OCI-LY1 (cell line): Measurements from ENCODE around the gene RTKN.

Experiments
- H2AFZ ChIP-seq: fragments of 200-600 bp; sonication (generic), shearing (Covaris generic); 2 replicates; pipeline ENCODE4 v1.6.0; 2014; ENCODE audit warnings: antibody characterized with exemption, mild to moderate bottlenecking, low read length
- H3F3A ChIP-seq: fragments of 200-600 bp; sonication (generic), shearing (Covaris generic); 2 replicates; pipeline ENCODE4 v1.6.0; 2014; ENCODE audit warnings: mild to moderate bottlenecking, antibody characterized with exemption, low read length, moderate library complexity; ENCODE audit not compliant: insufficient read depth
- H3K27ac ChIP-seq: fragments of 200-600 bp; sonication (generic); 2 replicates; pipeline ENCODE4 v1.5.1; 2014; ENCODE audit warnings: low read length, mixed run types, mild to moderate bottlenecking, low read depth; ENCODE audit not compliant: poor library complexity, severe bottlenecking
- H3K27me3 ChIP-seq: fragments of 200-600 bp; sonication (generic); 2 replicates; pipeline ENCODE4 v1.6.0; 2014; ENCODE audit warnings: antibody characterized with exemption, mild to moderate bottlenecking, low read length, moderate library complexity; ENCODE audit not compliant: insufficient read depth
- H3K36me3 ChIP-seq: fragments of 200-600 bp; sonication (generic); 2 replicates; pipeline ENCODE4 v1.6.1; 2014; ENCODE audit warnings: mild to moderate bottlenecking, antibody characterized with exemption, low read length, moderate library complexity, mixed read lengths; ENCODE audit not compliant: insufficient read depth
- H3K4me1 ChIP-seq: fragments of 200-600 bp; sonication (generic); 2 replicates; pipeline ENCODE4 v1.5.1; 2014; ENCODE audit warnings: mild to moderate bottlenecking, low read length, moderate library complexity; ENCODE audit not compliant: insufficient read depth, severe bottlenecking
- H3K4me2 ChIP-seq: fragments of 200-600 bp; sonication (generic), shearing (Covaris generic); 2 replicates; pipeline ENCODE4 v1.6.1; 2014; ENCODE audit warnings: low read length
- H3K4me3 ChIP-seq: fragments of 200-600 bp; sonication (generic); 2 replicates; pipeline ENCODE4 v1.5.1; 2014; ENCODE audit warnings: low read length, low read depth, mild to moderate bottlenecking, mixed read lengths; ENCODE audit not compliant: poor library complexity, severe bottlenecking
- H3K79me2 ChIP-seq: fragments of 200-600 bp; shearing (Covaris generic); 2 replicates; pipeline ENCODE4 v1.6.1; 2016; ENCODE audit warnings: mixed run types, low read length, mixed read lengths; ENCODE audit not compliant: insufficient read depth
- H3K9ac ChIP-seq: fragments of 200-600 bp; sonication (generic), shearing (Covaris generic); 2 replicates; pipeline ENCODE4 v1.6.1; 2014; ENCODE audit warnings: mild to moderate bottlenecking, low read length, mixed read lengths
- H3K9me2 ChIP-seq: fragments of 200-600 bp; sonication (generic), shearing (Covaris generic); 2 replicates; pipeline ENCODE4 v1.6.1; 2014; ENCODE audit warnings: low read depth, mild to moderate bottlenecking, low read length, mixed read lengths
- H3K9me3 ChIP-seq: fragments of 200-600 bp; shearing (Covaris generic); 2 replicates; pipeline ENCODE4 v1.6.1; 2014; ENCODE audit warnings: low read length, mixed read lengths
- H4K20me1 ChIP-seq: fragments of 200-600 bp; sonication (generic), shearing (Covaris generic); 2 replicates; pipeline ENCODE4 v1.6.0; 2016; ENCODE audit warnings: mild to moderate bottlenecking, low read length; ENCODE audit not compliant: insufficient read depth
- CTCF ChIP-seq: fragments of 200-600 bp; sonication (generic), shearing (Covaris generic); IDR thresholded peaks from 2 replicates; pipeline ENCODE4 v1.5.1; 2017; ENCODE audit warnings: mild to moderate bottlenecking, antibody characterized with exemption, low read length, moderate library complexity, mixed read lengths
- EZH2 ChIP-seq: fragments of 200-600 bp; sonication (generic), shearing (Covaris generic); IDR thresholded peaks from 2 replicates; pipeline ENCODE4 v1.8.0; 2017; ENCODE audit warnings: borderline replicate concordance, mixed run types, mild to moderate bottlenecking, antibody characterized with exemption, low read length, moderate library complexity, mixed read lengths

Gene RTKN

GRCh38 chr2:74457129-74457548 is 15.4 kb upstream of the RTKN start:
- Histone ChIP-seq H3K27ac (peak overlapping the region; percentile 92), H3K4me3 (peak overlapping the region; percentile 80), H3K9me3 (no peaks in the 10 kb centered on the region), H3K9me2 (no peaks in the 10 kb centered on the region), H3K4me2 (peak overlapping the region; percentile 81), H3K27me3 (no peaks in the 10 kb centered on the region), H3K79me2 (no peaks in the 10 kb centered on the region), H3K4me1 (peaks cover 51% of the 10 kb centered on the region), H4K20me1 (no peaks in the 10 kb centered on the region), H3K9ac (peak overlapping the region; percentile 82), H3F3A (no peaks in the 10 kb centered on the region), H2AFZ (no peak overlapping the region), H3K36me3 (peaks cover 16% of the 10 kb centered on the region; the same call in 1 of the 2 replicates)
- no peak for TF ChIP-seq EZH2
- TF ChIP-seq CTCF, result no peak

- Histone ChIP-seq H3K4me3 (peak within 1 kb of the TSS; percentile 80), H4K20me1 (no peaks in the 10 kb centered on the region), H3K27me3 (no peaks in the 10 kb centered on the region), H3K9ac (peak within 1 kb of the TSS; percentile 67), H3K36me3 (no peaks in the 10 kb centered on the region), H3K9me2 (no peaks in the 10 kb centered on the region), H2AFZ (peak within 1 kb of the TSS; percentile 43), H3K79me2 (no peaks in the 10 kb centered on the region), H3K4me2 (peak within 1 kb of the TSS; percentile 81), H3K9me3 (no peaks in the 10 kb centered on the region), H3K4me1 (peaks cover 49% of the 10 kb centered on the region), H3K27ac (peak within 1 kb of the TSS; percentile 9), H3F3A (no peaks in the 10 kb centered on the region)
- TF ChIP-seq EZH2 (no peak), CTCF (peak; percentile 6; the same call in 1 of the 2 replicates)
Observed at GRCh38 chr2:74454654-74455511, 13.1 kb upstream of the RTKN start, which contains the start of gene INO80B. TSS of gene INO80B (plus strand) at chr2:74455087. CDS start at chr2:74455117, 30 bp downstream.

GRCh38 chr2:74450570-74451190 is 8.9 kb upstream of the RTKN start:
- no peak overlapping the region for H3K4me3 ChIP-seq
- no peak overlapping the region for H3K4me2 ChIP-seq
- no peaks in the 10 kb centered on the region for H3K9me2 ChIP-seq
- no peak overlapping the region for H3K9ac ChIP-seq
- no peak overlapping the region for H2AFZ ChIP-seq
- no peaks in the 10 kb centered on the region for H3K36me3 ChIP-seq
- no peaks in the 10 kb centered on the region for H3K27me3 ChIP-seq
- peaks cover 21% of the 10 kb centered on the region for H3K4me1 ChIP-seq
- H3K79me2 ChIP-seq, result no peaks in the 10 kb centered on the region
- no peak overlapping the region for H3K27ac ChIP-seq
- no peaks in the 10 kb centered on the region for H4K20me1 ChIP-seq
- no peak for TF ChIP-seq CTCF
- TF ChIP-seq EZH2, result no peak
- no peaks in the 10 kb centered on the region for H3F3A ChIP-seq
- no peaks in the 10 kb centered on the region for H3K9me3 ChIP-seq
